PC-9 (cell line): ENCODE measurements around the gene BORCS5.

ENCODE experiments used
- CTCF ChIP-seq: fragments of 200-600 bp; sonication (generic); conservative IDR thresholded peaks from 2 replicates; pipeline ENCODE4 v1.6.1; 2017; ENCODE audit warnings: mixed run types, antibody characterized with exemption, mild to moderate bottlenecking, moderate library complexity
- EZH2 ChIP-seq: fragments of 200-600 bp; sonication (generic); IDR thresholded peaks from 2 replicates; pipeline ENCODE4 v1.8.0; 2017; ENCODE audit warnings: antibody characterized with exemption, low read depth

GRCh38 chr12:12446786-12447185, 89.9 kb downstream of the BORCS5 start:
- TF ChIP-seq CTCF, result no peak
- TF ChIP-seq EZH2, result no peak
